Fibroblast of skin of right quadriceps (primary cell): ENCODE results near the gene TXNDC17.
"Not testable (repeated sequence)": the region's sequence is repeated elsewhere in the genome, so short reads cannot be mapped to it uniquely, and the experiment has no call there.

Experiments used
- DNase-seq: peaks from one replicate; pipeline ENCODE4 v3.0.0-alpha.2; 2013

The TXNDC17 gene

GRCh38 chr17:6686026-6686425 lies 45.2 kb downstream of the TXNDC17 start:
- DNase-seq, result no peak

- no peak for DNase-seq
These were observed 48.1 kb downstream of the TXNDC17 start for GRCh38 chr17:6688944-6689343.

- DNase-seq, result no peak
These were observed 49.8 kb downstream of the TXNDC17 start for GRCh38 chr17:6690641-6691040.

- DNase-seq, result no peak
These were observed 50.7 kb downstream of the TXNDC17 start for GRCh38 chr17:6691546-6691945.

GRCh38 chr17:6691958-6692357 lies 51.1 kb downstream of the TXNDC17 start:
- DNase-seq, result not testable (repeated sequence)
